Measurements from ENCODE around the gene IFIT1B. TPM values are rescaled to one million over a fixed set of nuclear protein-coding genes. Genes with fewer than 3 reads are reported as not detected.

The IFIT1B gene
- total and polyA plus RNA-seq, 9 of the 15 experiments (the other 6 are each of a cell fraction or from before 2014, with no cell fraction given), result not detected

DNA sequence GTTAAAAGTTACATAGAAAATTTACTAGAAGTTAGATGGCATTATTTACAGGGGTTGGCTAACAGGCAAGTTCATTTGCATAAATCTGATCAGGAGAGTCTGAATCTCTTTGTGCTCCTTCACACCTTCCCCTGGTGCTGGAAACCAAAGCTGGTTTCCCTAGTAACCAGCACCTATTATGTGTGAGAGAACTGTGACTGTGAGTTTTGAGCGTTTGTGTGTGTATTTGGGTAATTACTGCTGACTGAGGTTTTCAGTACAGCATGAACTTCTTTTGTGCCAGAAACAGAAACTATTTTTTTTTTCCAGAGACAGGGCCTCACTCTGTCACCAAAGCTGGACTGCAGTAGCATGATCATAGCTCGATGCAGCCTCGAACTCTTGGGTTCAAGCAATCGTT is 10.3 kb upstream of the IFIT1B start:
- no peak overlapping the region for H3K27ac ChIP-seq (ENCODE audit: extremely low read depth, low read depth, low read length)
- peaks cover 0 to 24% of the 10 kb centered on the region in 2 experiments; a peak in 3 of 5 replicates for H3K4me1 ChIP-seq (replicated peaks in 1 of 2; ENCODE audit: control insufficient read depth in 2 of 2, insufficient read depth in 2 of 2, low read length in 2 of 2)
- H2AFZ ChIP-seq (ENCODE audit: low read depth, low read length), result no peak overlapping the region
- intact Hi-C loops (cut with micrococcal nuclease) (no loop called here), in situ Hi-C loops (cut with MboI) (no loop called here)
- H3K9me1 ChIP-seq (ENCODE audit: control insufficient read depth, insufficient read depth, low read length), result no peaks in the 10 kb centered on the region
- H4K20me1 ChIP-seq (replicated peaks; ENCODE audit: control insufficient read depth, insufficient read depth, low read length), result no peaks in the 10 kb centered on the region
- FAIRE-seq, result no peak
- H3K9me3 ChIP-seq (replicated peaks; ENCODE audit: control insufficient read depth, insufficient read depth, low read depth, low read length), result no peaks in the 10 kb centered on the region
- no peaks in the 10 kb centered on the region for H3K79me2 ChIP-seq (ENCODE audit: control insufficient read depth, insufficient read depth, low read length)
- H3K9ac ChIP-seq (ENCODE audit: insufficient read depth in 1 of 2, low read depth in 2 of 2, low read length in 2 of 2), result no peak overlapping the region
- no peak overlapping the region for H3K4me2 ChIP-seq (ENCODE audit: insufficient read depth, low read length)
- no peak for DNase-seq (ENCODE audit: extremely low read depth in 1 of 4, low spot score in 3 of 4)
- POLR2A ChIA-PET, result no interaction called here
- no TSS peak for BruUV-seq (replicated peaks)
- no peaks in the 10 kb centered on the region for H3K36me3 ChIP-seq (ENCODE audit: control insufficient read depth, insufficient read depth, low read length)
- CTCF ChIA-PET (ENCODE audit: low intra/inter-chr PET ratio), result no interaction called here
- H3K27me3 ChIP-seq (ENCODE audit: control insufficient read depth in 2 of 2, insufficient read depth in 2 of 2, low read length in 2 of 2), result no peaks in the 10 kb centered on the region
- 46% methylated on average over 4 of the region's 4 CpGs for WGBS (ENCODE audit: insufficient coverage, low coverage, missing lambda C conversion rate)
- ATAC-seq, result no peak
- TF ChIP-seq ETV6 (IDR thresholded peaks at IDR 0.05; ENCODE audit: borderline replicate concordance in 1 of 2, low read depth in 2 of 2, low read length in 1 of 2), result no peak
- no peak for TF ChIP-seq ETV6 (CRISPR knock-in tag; IDR thresholded peaks at IDR 0.05; ENCODE audit: borderline replicate concordance)
- TF ChIP-seq, protein P1, sequence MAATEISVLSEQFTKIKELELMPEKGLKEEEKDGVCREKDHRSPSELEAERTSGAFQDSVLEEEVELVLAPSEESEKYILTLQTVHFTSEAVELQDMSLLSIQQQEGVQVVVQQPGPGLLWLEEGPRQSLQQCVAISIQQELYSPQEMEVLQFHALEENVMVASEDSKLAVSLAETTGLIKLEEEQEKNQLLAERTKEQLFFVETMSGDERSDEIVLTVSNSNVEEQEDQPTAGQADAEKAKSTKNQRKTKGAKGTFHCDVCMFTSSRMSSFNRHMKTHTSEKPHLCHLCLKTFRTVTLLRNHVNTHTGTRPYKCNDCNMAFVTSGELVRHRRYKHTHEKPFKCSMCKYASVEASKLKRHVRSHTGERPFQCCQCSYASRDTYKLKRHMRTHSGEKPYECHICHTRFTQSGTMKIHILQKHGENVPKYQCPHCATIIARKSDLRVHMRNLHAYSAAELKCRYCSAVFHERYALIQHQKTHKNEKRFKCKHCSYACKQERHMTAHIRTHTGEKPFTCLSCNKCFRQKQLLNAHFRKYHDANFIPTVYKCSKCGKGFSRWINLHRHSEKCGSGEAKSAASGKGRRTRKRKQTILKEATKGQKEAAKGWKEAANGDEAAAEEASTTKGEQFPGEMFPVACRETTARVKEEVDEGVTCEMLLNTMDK (IDR thresholded peaks at IDR 0.05; ENCODE audit: borderline replicate concordance, insufficient read depth, low read depth, low read length, poor library complexity, severe bottlenecking), result no peak
- TF ChIP-seq, protein P2, sequence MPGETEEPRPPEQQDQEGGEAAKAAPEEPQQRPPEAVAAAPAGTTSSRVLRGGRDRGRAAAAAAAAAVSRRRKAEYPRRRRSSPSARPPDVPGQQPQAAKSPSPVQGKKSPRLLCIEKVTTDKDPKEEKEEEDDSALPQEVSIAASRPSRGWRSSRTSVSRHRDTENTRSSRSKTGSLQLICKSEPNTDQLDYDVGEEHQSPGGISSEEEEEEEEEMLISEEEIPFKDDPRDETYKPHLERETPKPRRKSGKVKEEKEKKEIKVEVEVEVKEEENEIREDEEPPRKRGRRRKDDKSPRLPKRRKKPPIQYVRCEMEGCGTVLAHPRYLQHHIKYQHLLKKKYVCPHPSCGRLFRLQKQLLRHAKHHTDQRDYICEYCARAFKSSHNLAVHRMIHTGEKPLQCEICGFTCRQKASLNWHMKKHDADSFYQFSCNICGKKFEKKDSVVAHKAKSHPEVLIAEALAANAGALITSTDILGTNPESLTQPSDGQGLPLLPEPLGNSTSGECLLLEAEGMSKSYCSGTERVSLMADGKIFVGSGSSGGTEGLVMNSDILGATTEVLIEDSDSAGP (CRISPR knock-in tag; IDR thresholded peaks at IDR 0.05), result no peak
- no peak overlapping the region for H3K4me3 ChIP-seq

Measured in K562 (cell line).